ENCODE measurements around the gene PRADC1. TPM values are rescaled to one million over a fixed set of nuclear protein-coding genes. Genes with fewer than 3 reads are reported as not detected.

Gene PRADC1
- total RNA-seq, 2 experiments from 2014 or later = 10.1 to 10.7 TPM

- DNase-seq = no peak
- Mint-ChIP-seq H3K4me3 (no peak overlapping the region), H3K27ac (no peak overlapping the region), H3K9me3 (no peaks in the 10 kb centered on the region), H3K36me3 (ENCODE audit: low read depth) (peaks cover 56% of the 10 kb centered on the region), H3K27me3 (no peaks in the 10 kb centered on the region), H3K4me1 (peaks cover 58% of the 10 kb centered on the region)
- ChIA-PET CTCF (interaction anchor here (1.6 to 2.4 kb wide), 2 partner anchors 7 to 27 kb away, joined by 6 to 8 read pairs; no protein-coding TSS in a partner anchor), POLR2A (no interaction called here)
Measured at GRCh38 chr2:73239776-73240175, 6.7 kb upstream of the PRADC1 start.

- POLR2A ChIA-PET = no interaction called here
Measured at GRCh38 chr2:73238976-73239375, 5.9 kb upstream of the PRADC1 start.

GRCh38 chr2:73238149-73238548 lies 5.1 kb upstream of the PRADC1 start:
- Mint-ChIP-seq H3K27ac (no peak overlapping the region), H3K27me3 (no peaks in the 10 kb centered on the region), H3K4me3 (no peak overlapping the region), H3K36me3 (ENCODE audit: low read depth) (peaks cover 43% of the 10 kb centered on the region), H3K9me3 (no peaks in the 10 kb centered on the region), H3K4me1 (peaks cover 45% of the 10 kb centered on the region)
- POLR2A ChIA-PET = no interaction called here
- CTCF ChIA-PET = interaction anchor here (1.6 to 2.4 kb wide), 2 partner anchors 9 to 25 kb away, joined by 6 to 8 read pairs; no protein-coding TSS in a partner anchor
- no peak for DNase-seq

More at GRCh38 chr2:73238976-73239375, 5.9 kb upstream of the PRADC1 start:
- CTCF ChIA-PET = interaction anchor here (1.6 to 2.4 kb wide), 2 partner anchors 8 to 26 kb away, joined by 6 to 8 read pairs; no protein-coding TSS in a partner anchor
- no peaks in the 10 kb centered on the region for H3K9me3 Mint-ChIP-seq
- H3K4me3 Mint-ChIP-seq = no peak overlapping the region
- H3K4me1 Mint-ChIP-seq = peaks cover 50% of the 10 kb centered on the region
- no peak for DNase-seq
- H3K27ac Mint-ChIP-seq = no peak overlapping the region
- peaks cover 49% of the 10 kb centered on the region for H3K36me3 Mint-ChIP-seq (ENCODE audit: low read depth)
- H3K27me3 Mint-ChIP-seq = no peaks in the 10 kb centered on the region

- Mint-ChIP-seq H3K9me3 (no peaks in the 10 kb centered on the region), H3K4me3 (no peak overlapping the region), H3K27me3 (no peaks in the 10 kb centered on the region), H3K4me1 (peaks cover 45% of the 10 kb centered on the region), H3K27ac (no peak overlapping the region), H3K36me3 (ENCODE audit: low read depth) (peaks cover 38% of the 10 kb centered on the region)
- ChIA-PET CTCF (interaction anchor here (2.4 to 8.0 kb wide), 3 partner anchors 10 to 53 kb away, joined by 6 to 50 read pairs (median 15); partner anchors contain the start of gene SMYD5), POLR2A (interaction anchor here (1.0 kb wide), 1 partner anchor 20 kb away, joined by 3 read pairs; no protein-coding TSS in a partner anchor)
- DNase-seq = no peak
Measured at GRCh38 chr2:73237168-73237567, 4.1 kb upstream of the PRADC1 start.

- peaks cover 30% of the 10 kb centered on the region for H3K36me3 Mint-ChIP-seq (ENCODE audit: low read depth)
- DNase-seq = no peak
- POLR2A ChIA-PET = interaction anchor here (0.8 to 3.8 kb wide), 13 partner anchors 9 to 502 kb away, joined by 3 to 25 read pairs (median 11); partner anchors contain the start of genes ALMS1, SFXN5, SMYD5 and TPRKB
Measured at GRCh38 chr2:73235315-73236028, 2.4 kb upstream of the PRADC1 start.

GRCh38 chr2:73233932-73234832 lies 1.1 kb upstream of the PRADC1 start, which contains the start of gene CCT7:
CCT7 (plus strand) TSS chr2:73234308; CDS start chr2:73234379, 71 bp downstream.
- H3K27ac Mint-ChIP-seq = peak within 1 kb of the TSS; percentile 75
- H3K4me3 Mint-ChIP-seq = peak within 1 kb of the TSS; percentile 86
- CTCF ChIA-PET = interaction anchor here (0.7 to 8.0 kb wide), 9 partner anchors 9 to 152 kb away, joined by 3 to 50 read pairs (median 7); partner anchors contain the start of genes ALMS1 and SMYD5
- H3K36me3 Mint-ChIP-seq (ENCODE audit: low read depth) = peaks cover 20% of the 10 kb centered on the region
- H3K27me3 Mint-ChIP-seq = no peaks in the 10 kb centered on the region
- peak; percentile 89 for DNase-seq
- H3K4me1 Mint-ChIP-seq = peaks cover 42% of the 10 kb centered on the region
- POLR2A ChIA-PET = interaction anchor here (0.5 to 3.8 kb wide), 23 partner anchors 10 to 1234 kb away, joined by 3 to 25 read pairs (median 9); partner anchors contain the start of genes ALMS1, DGUOK, FBXO41 and SFXN5
- no peaks in the 10 kb centered on the region for H3K9me3 Mint-ChIP-seq

More at GRCh38 chr2:73235315-73236028, 2.4 kb upstream of the PRADC1 start:
- CTCF ChIA-PET = interaction anchor here (0.6 to 8.0 kb wide), 6 partner anchors 23 to 58 kb away, joined by 3 to 50 read pairs (median 4); partner anchors contain the start of gene SMYD5
- Mint-ChIP-seq H3K9me3 (no peaks in the 10 kb centered on the region), H3K4me3 (peak overlapping the region; percentile 86), H3K27ac (peak overlapping the region; percentile 75), H3K4me1 (peaks cover 50% of the 10 kb centered on the region), H3K27me3 (no peaks in the 10 kb centered on the region)

- no peaks in the 10 kb centered on the region for H3K27me3 Mint-ChIP-seq
- H3K9me3 Mint-ChIP-seq = no peaks in the 10 kb centered on the region
- CTCF ChIA-PET = interaction anchor here (0.6 to 8.0 kb wide), 8 partner anchors 12 to 153 kb away, joined by 3 to 50 read pairs (median 6); partner anchors contain the start of genes ALMS1 and SMYD5
- DNase-seq = peak; percentile 50
- peaks cover 32% of the 10 kb centered on the region for H3K4me1 Mint-ChIP-seq
- H3K4me3 Mint-ChIP-seq = peak overlapping the region; percentile 86
- H3K36me3 Mint-ChIP-seq (ENCODE audit: low read depth) = peaks cover 12% of the 10 kb centered on the region
- peak overlapping the region; percentile 53 for H3K27ac Mint-ChIP-seq
- POLR2A ChIA-PET = interaction anchor here (0.8 to 3.8 kb wide), 18 partner anchors 9 to 966 kb away, joined by 3 to 25 read pairs (median 7); partner anchors contain the start of genes ALMS1, FBXO41, MTHFD2 and SFXN5
Measured at GRCh38 chr2:73232403-73233153, 461 bp downstream of the PRADC1 start.

GRCh38 chr2:73228631-73229030 lies 4.4 kb downstream of the PRADC1 start:
- H3K9me3 Mint-ChIP-seq = no peaks in the 10 kb centered on the region
- no peak overlapping the region for H3K27ac Mint-ChIP-seq
- peaks cover 19% of the 10 kb centered on the region for H3K4me1 Mint-ChIP-seq
- no peak for DNase-seq
- CTCF ChIA-PET = interaction anchor here (1.2 to 1.4 kb wide), 2 partner anchors 10 to 16 kb away, joined by 4 to 5 read pairs; no protein-coding TSS in a partner anchor
- H3K36me3 Mint-ChIP-seq (ENCODE audit: low read depth) = no peaks in the 10 kb centered on the region
- POLR2A ChIA-PET = interaction anchor here (0.9 to 1.1 kb wide), 2 partner anchors 13 to 40 kb away, joined by 3 to 4 read pairs; no protein-coding TSS in a partner anchor
- H3K27me3 Mint-ChIP-seq = no peaks in the 10 kb centered on the region
- no peak overlapping the region for H3K4me3 Mint-ChIP-seq

GRCh38 chr2:73227086-73227485 lies 6.0 kb downstream of the PRADC1 start:
- no peak overlapping the region for H3K27ac Mint-ChIP-seq
- no peaks in the 10 kb centered on the region for H3K9me3 Mint-ChIP-seq
- POLR2A ChIA-PET = no interaction called here
- H3K27me3 Mint-ChIP-seq = no peaks in the 10 kb centered on the region
- H3K4me3 Mint-ChIP-seq = no peak overlapping the region
- CTCF ChIA-PET = interaction anchor here (1.8 kb wide), 1 partner anchor 14 kb away, joined by 7 read pairs; no protein-coding TSS in a partner anchor
- no peaks in the 10 kb centered on the region for H3K36me3 Mint-ChIP-seq (ENCODE audit: low read depth)
- DNase-seq = no peak
- peaks cover 14% of the 10 kb centered on the region for H3K4me1 Mint-ChIP-seq

GRCh38 chr2:73225513-73226360 lies 7.3 kb downstream of the PRADC1 start:
- ChIA-PET POLR2A (interaction anchor here (1.2 to 4.6 kb wide), 2 partner anchors 8 to 13 kb away, joined by 4 to 22 read pairs; partner anchors contain the start of genes CCT7 and PRADC1), CTCF (interaction anchor here (1.0 kb wide), 1 partner anchor 8 kb away, joined by 3 read pairs; the partner anchor contains the start of gene CCT7)
- Mint-ChIP-seq H3K36me3 (ENCODE audit: low read depth) (no peaks in the 10 kb centered on the region), H3K9me3 (no peaks in the 10 kb centered on the region), H3K4me1 (peaks cover 10% of the 10 kb centered on the region), H3K4me3 (no peak overlapping the region), H3K27me3 (no peaks in the 10 kb centered on the region), H3K27ac (no peak overlapping the region)
- no peak for DNase-seq

GRCh38 chr2:73223821-73224220 lies 9.2 kb downstream of the PRADC1 start:
- H3K4me1 Mint-ChIP-seq = peaks cover 9% of the 10 kb centered on the region
- DNase-seq = no peak
- H3K9me3 Mint-ChIP-seq = no peaks in the 10 kb centered on the region
- H3K27ac Mint-ChIP-seq = no peak overlapping the region
- ChIA-PET POLR2A (interaction anchor here (4.6 kb wide), 1 partner anchor 9 kb away, joined by 22 read pairs; the partner anchor contains the start of genes CCT7 and PRADC1), CTCF (interaction anchor here (0.7 to 0.9 kb wide), 2 partner anchors 11 to 67 kb away, joined by 4 read pairs; no protein-coding TSS in a partner anchor)
- no peak overlapping the region for H3K4me3 Mint-ChIP-seq
- H3K36me3 Mint-ChIP-seq (ENCODE audit: low read depth) = no peaks in the 10 kb centered on the region
- no peaks in the 10 kb centered on the region for H3K27me3 Mint-ChIP-seq

Measured in activated CD4-positive, alpha-beta memory T cell treated with anti-CD3 and anti-CD28 coated beads, Interleukin-2, amount 10 ng/mL, durations not matched to agents 7 days and 5 days (primary cell).